IMR-90 (cell line): ENCODE measurements around the gene DIPK1A. TPM values are rescaled to one million over a fixed set of nuclear protein-coding genes. Genes with fewer than 3 reads are reported as not detected.

ENCODE experiments used
- ATAC-seq: fragments of 200-7000 bp; cut with Tn5 transposase; 2 replicates; pipeline ENCODE4 v1.9.1; 2020; ENCODE audit warnings: low read depth, mild to moderate bottlenecking, moderate library complexity
- BruUV-seq: library from RNA; stranded (reverse); fragments of 400-500 nt; replicated peaks from 2 replicates; lab custom pipeline; 2021; lab: Mats Ljungman, UMichigan
- CTCF ChIA-PET: fragments of 300-600 bp; formaldehyde crosslinking; extraction: SDS; loops from one replicate; lab custom pipeline; 2021; ENCODE audit warnings: antibody characterized with exemption; lab: Yijun Ruan, JAX
- POLR2A ChIA-PET: fragments of 300-600 bp; sonication (Branson Sonifier 250); formaldehyde crosslinking; loops from one replicate; lab custom pipeline; 2022; ENCODE audit warnings: antibody characterized with exemption; ENCODE audit not compliant: unreplicated experiment; lab: Charles Lee
- DNase-seq: peaks from one replicate; pipeline ENCODE4 v3.0.0; 2013
- H2AFZ ChIP-seq: replicated peaks from 2 replicates; pipeline ENCODE3; 2013; ENCODE audit warnings: low read length, mild to moderate bottlenecking; ENCODE audit not compliant: poor library complexity
- H2AK5ac ChIP-seq: 2 replicates; pipeline ENCODE4 v1.6.1; 2013; ENCODE audit warnings: low read depth, low read length, inconsistent platforms
- H2AK9ac ChIP-seq: replicated peaks from 2 replicates; pipeline ENCODE3; 2013; ENCODE audit warnings: mild to moderate bottlenecking, low read depth, low read length, moderate library complexity; ENCODE audit not compliant: poor library complexity
- H2BK120ac ChIP-seq: 2 replicates; pipeline ENCODE4 v1.6.1; 2013; ENCODE audit warnings: low read depth, low read length, inconsistent platforms
- H2BK15ac ChIP-seq: 3 replicates; pipeline ENCODE4 v1.6.1; 2013; ENCODE audit warnings: low read depth, low read length, inconsistent platforms
- H2BK20ac ChIP-seq: 2 replicates; pipeline ENCODE4 v1.6.1; 2013; ENCODE audit warnings: low read depth, mild to moderate bottlenecking, inconsistent platforms, low read length, moderate library complexity
- H2BK5ac ChIP-seq: 2 replicates; pipeline ENCODE4 v1.6.1; 2013; ENCODE audit warnings: mild to moderate bottlenecking, low read depth, low read length, inconsistent platforms; ENCODE audit not compliant: poor library complexity, severe bottlenecking
- H3K14ac ChIP-seq: replicated peaks from 2 replicates; pipeline ENCODE4 v1.6.1; 2013; ENCODE audit warnings: low read depth, low read length, inconsistent platforms
- H3K18ac ChIP-seq: 2 replicates; pipeline ENCODE4 v1.6.1; 2013; ENCODE audit warnings: low read depth, low read length, control low read depth
- H3K23ac ChIP-seq: 2 replicates; pipeline ENCODE4 v1.6.1; 2013; ENCODE audit warnings: low read depth, low read length, inconsistent platforms
- H3K27ac ChIP-seq: 2 replicates; pipeline ENCODE4 v1.5.1; 2013; ENCODE audit warnings: mild to moderate bottlenecking, control low read depth, low read length; ENCODE audit not compliant: insufficient read depth
- H3K27me3 ChIP-seq: 2 replicates; pipeline ENCODE4 v1.6.1; 2013; ENCODE audit warnings: low read length; ENCODE audit not compliant: control insufficient read depth, insufficient read depth
- H3K36me3 ChIP-seq: 2 replicates; pipeline ENCODE4 v1.6.1; 2013; ENCODE audit warnings: low read length, mixed read lengths; ENCODE audit not compliant: control insufficient read depth, insufficient read depth
- H3K4ac ChIP-seq: 2 replicates; pipeline ENCODE4 v1.6.1; 2013; ENCODE audit warnings: low read depth, low read length, inconsistent platforms
- H3K4me1 ChIP-seq: 2 replicates; pipeline ENCODE4 v1.6.1; 2013; ENCODE audit warnings: low read length, mixed read lengths; ENCODE audit not compliant: control insufficient read depth, insufficient read depth
- H3K4me2 ChIP-seq: 2 replicates; pipeline ENCODE4 v1.6.1; 2013; ENCODE audit warnings: low read depth, mild to moderate bottlenecking, control low read depth, low read length, moderate library complexity
- H3K4me3 ChIP-seq: 2 replicates; pipeline ENCODE4 v1.5.1; 2013; ENCODE audit warnings: low read depth, mild to moderate bottlenecking, control low read depth, low read length, moderate library complexity; ENCODE audit not compliant: insufficient read depth
- H3K56ac ChIP-seq: 2 replicates; pipeline ENCODE4 v1.6.1; 2013; ENCODE audit warnings: low read length, inconsistent platforms; ENCODE audit not compliant: insufficient read depth; ENCODE audit errors: extremely low read depth
- H3K79me1 ChIP-seq, 2 experiments: 2 replicates each; pipeline ENCODE4 v1.6.1; 2013; ENCODE audit warnings: low read length in 2 of 2, inconsistent platforms in 1 of 2, low read depth in 1 of 2
- H3K9ac ChIP-seq: 2 replicates; pipeline ENCODE4 v1.6.1; 2013; ENCODE audit warnings: low read depth, low read length, control low read depth
- H3K9me1 ChIP-seq: 2 replicates; pipeline ENCODE4 v1.6.1; 2013; ENCODE audit warnings: low read length, inconsistent platforms; ENCODE audit not compliant: insufficient read depth
- H3K9me3 ChIP-seq: 2 replicates; pipeline ENCODE4 v1.6.1; 2013; ENCODE audit warnings: low read length; ENCODE audit not compliant: control insufficient read depth, insufficient read depth
- H4K20me1 ChIP-seq: 2 replicates; pipeline ENCODE4 v1.6.1; 2013; ENCODE audit warnings: low read length, inconsistent platforms; ENCODE audit not compliant: insufficient read depth
- H4K5ac ChIP-seq: 2 replicates; pipeline ENCODE4 v1.6.1; 2013; ENCODE audit warnings: mild to moderate bottlenecking, low read depth, low read length, control low read depth
- H4K8ac ChIP-seq, 2 experiments: 2 replicates each; pipeline ENCODE4 v1.6.1; 2013; ENCODE audit warnings: low read depth in 2 of 2, low read length in 2 of 2, control low read depth in 1 of 2, inconsistent platforms in 1 of 2
- H4K91ac ChIP-seq: 2 replicates; pipeline ENCODE4 v1.6.1; 2013; ENCODE audit warnings: low read depth, low read length, inconsistent platforms; ENCODE audit not compliant: insufficient read depth
- BHLHE40 ChIP-seq: fragments of 150-350 bp; IDR thresholded peaks from 2 replicates; pipeline ENCODE4 v1.6.1; 2016; ENCODE audit warnings: mild to moderate bottlenecking, low read depth, low read length
- CEBPB ChIP-seq: IDR thresholded peaks from 2 replicates; pipeline ENCODE4 v1.6.1; 2012; ENCODE audit warnings: low read depth, low read length, improper control_type of control experiment
- CHD1 ChIP-seq: IDR thresholded peaks from 2 replicates; pipeline ENCODE4 v1.6.1; 2012; ENCODE audit warnings: low read depth, low read length, improper control_type of control experiment
- FOS ChIP-seq: fragments of 150-350 bp; IDR thresholded peaks from 2 replicates; pipeline ENCODE4 v1.6.1; 2016; ENCODE audit warnings: low read depth, low read length
- MAFK ChIP-seq: IDR thresholded peaks from 2 replicates; pipeline ENCODE4 v1.6.1; 2012; ENCODE audit warnings: low read depth, low read length, improper control_type of control experiment
- MAZ ChIP-seq: IDR thresholded peaks from 2 replicates; pipeline ENCODE4 v1.6.1; 2012; ENCODE audit warnings: low read depth, mild to moderate bottlenecking, low read length, improper control_type of control experiment, moderate library complexity, borderline replicate concordance
- MXI1 ChIP-seq: IDR thresholded peaks from 2 replicates; pipeline ENCODE4 v1.6.1; 2012; ENCODE audit warnings: low read depth, mild to moderate bottlenecking, low read length, moderate library complexity, borderline replicate concordance
- NFE2L2 ChIP-seq: fragments of 150-350 bp; IDR thresholded peaks from 2 replicates; pipeline ENCODE4 v1.6.1; 2016; ENCODE audit warnings: low read depth, mild to moderate bottlenecking, low read length
- POLR2A ChIP-seq: IDR thresholded peaks from 2 replicates; pipeline ENCODE4 v1.6.1; 2012; ENCODE audit warnings: mild to moderate bottlenecking, low read depth, low read length
- RAD21 ChIP-seq: IDR thresholded peaks from 2 replicates; pipeline ENCODE4 v1.6.1; 2012; ENCODE audit warnings: low read length, improper control_type of control experiment
- RCOR1 ChIP-seq: IDR thresholded peaks from 2 replicates; pipeline ENCODE4 v1.6.1; 2012; ENCODE audit warnings: mild to moderate bottlenecking, low read length, improper control_type of control experiment; ENCODE audit not compliant: insufficient replicate concordance
- RFX5 ChIP-seq: IDR thresholded peaks from 2 replicates; pipeline ENCODE4 v1.8.0; 2012; ENCODE audit warnings: low read depth, mild to moderate bottlenecking, low read length, moderate library complexity
- SMC3 ChIP-seq: fragments of 150-350 bp; IDR thresholded peaks from 2 replicates; pipeline ENCODE4 v1.6.1; 2016; ENCODE audit warnings: low read depth, mild to moderate bottlenecking, antibody characterized with exemption, low read length, moderate library complexity
- WGBS, 2 experiments: methylation state at CpG; one replicate each; pipeline versions ENCODE4 v1.1.5 to v1.1.7; 2013; ENCODE audit warnings: missing lambda C conversion rate in 2 of 2; ENCODE audit not compliant: insufficient read length in 1 of 2; ENCODE audit errors: extremely low coverage in 2 of 2; 5-methylcytosine and 5-hydroxymethylcytosine counted together
- dilution Hi-C: fragments of 300-500 bp; cut with HindIII; formaldehyde crosslinking; loops from one replicate; pipeline ENCODE4 v1.14.3; 2018; ENCODE audit warnings: low sequenced_read_pairs; ENCODE audit not compliant: unreplicated experiment
- in situ Hi-C: fragments of 300-500 bp; cut with MboI; formaldehyde crosslinking; loops from 3 replicates; pipeline ENCODE4 v1.14.3; 2019; ENCODE audit warnings: low sequenced_read_pairs, inconsistent platforms, mixed read lengths
- intact Hi-C: fragments of 100-400 bp; cut with micrococcal nuclease; formaldehyde crosslinking; loops from 2 replicates; pipeline ENCODE4 v1.10.0; 2022
- polyA plus RNA-seq, 3 experiments: library from polyadenylated mRNA; depleted of rRNA; stranded (reverse); fragments of >200 nt; gene quantifications; 2 replicates each; pipeline ENCODE4 v1.2.3, GENCODE V29; 2012; ENCODE audit warnings: low replicate concordance in 1 of 3
- total RNA-seq: library from RNA; depleted of rRNA; stranded (reverse); fragments of >200 nt; gene quantifications from 2 replicates; pipeline ENCODE4 v1.2.3, GENCODE V29; 2012
- TF ChIP-seq, protein P1 (sequence below): fragments of 150-350 bp; IDR thresholded peaks from 2 replicates; pipeline ENCODE4 v1.6.1; 2017; ENCODE audit warnings: mild to moderate bottlenecking, antibody characterized with exemption, low read length, low read depth
- TF ChIP-seq, protein P2 (sequence below): fragments of 150-350 bp; IDR thresholded peaks from 2 replicates; pipeline ENCODE4 v1.6.1; 2016; ENCODE audit warnings: low read depth, mild to moderate bottlenecking, low read length, moderate library complexity, borderline replicate concordance

The DIPK1A gene
- total and polyA plus RNA-seq, 2 of the 4 experiments (the other 2 are of a cell fraction), result 4.7 to 5.7 TPM

DNA sequence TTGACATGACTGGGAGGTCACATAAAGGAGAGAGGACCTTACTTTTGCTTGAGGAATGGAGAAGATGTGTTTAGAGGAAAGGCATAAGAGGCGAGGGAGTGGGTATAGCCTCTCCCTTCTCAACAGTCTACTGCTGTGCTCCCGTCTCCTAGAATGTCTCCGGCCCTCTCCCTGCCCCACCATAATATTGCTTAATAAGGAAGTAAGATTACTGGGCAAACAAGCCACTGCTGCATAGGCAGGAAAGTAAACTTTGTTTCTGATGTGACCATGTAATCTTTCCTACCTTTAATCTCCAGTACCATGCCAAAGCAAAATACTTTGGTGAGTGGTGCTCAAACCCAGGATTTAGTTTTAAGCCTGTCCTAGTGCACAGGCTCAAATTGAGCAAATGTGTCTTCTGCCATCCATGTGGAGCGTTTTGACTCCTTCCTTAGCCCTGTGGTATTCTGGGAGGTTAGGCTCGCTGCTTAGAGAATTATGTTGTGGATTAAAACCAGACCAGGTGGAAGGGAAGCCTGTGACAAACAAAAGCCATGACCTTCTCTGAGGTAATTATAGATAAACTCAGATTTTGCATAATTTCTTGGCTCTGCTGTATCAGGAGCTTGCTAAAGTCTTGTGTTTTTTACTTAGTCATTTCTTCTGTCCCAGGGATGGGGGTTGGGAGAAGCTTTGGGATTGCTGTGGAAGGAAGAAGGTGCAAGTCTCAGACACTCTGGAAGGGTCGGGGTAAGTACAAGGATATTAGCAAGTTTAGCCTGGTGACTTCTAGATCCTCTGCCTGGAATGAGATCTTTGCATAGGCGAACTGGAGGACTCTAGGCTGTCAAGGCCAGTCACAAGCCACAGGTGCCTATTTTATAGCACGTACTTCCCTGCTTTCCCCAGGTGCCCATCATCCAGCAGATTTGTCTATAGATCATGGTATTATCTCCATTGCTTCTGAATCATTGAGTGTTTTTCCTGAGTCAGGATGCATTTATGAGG is 34.5 kb upstream of the DIPK1A start:
- H2BK20ac ChIP-seq, result no peak overlapping the region
- no peaks in the 10 kb centered on the region for H3K36me3 ChIP-seq
- H3K4me3 ChIP-seq, result no peak overlapping the region
- no peaks in the 10 kb centered on the region for H3K4me1 ChIP-seq
- no peak overlapping the region for H2AK9ac ChIP-seq
- no TSS peak for BruUV-seq
- no peak overlapping the region for H3K14ac ChIP-seq
- no peak overlapping the region for H3K27ac ChIP-seq
- peaks cover 14% of the 10 kb centered on the region for H3K27me3 ChIP-seq
- H3K4me2 ChIP-seq, result no peak overlapping the region
- POLR2A ChIA-PET, result no interaction called here
- H4K8ac ChIP-seq, result no peak overlapping the region
- CTCF ChIA-PET, result interaction anchor here (1.1 to 1.2 kb wide), 2 partner anchors 27 to 46 kb away, joined by 3 to 4 read pairs; no protein-coding TSS in a partner anchor
- no peak overlapping the region for H3K23ac ChIP-seq
- dilution Hi-C loops, result no loop called here
- H4K91ac ChIP-seq, result no peak overlapping the region
- intact Hi-C loops, result no loop called here
- 100% methylated on average over 1 of the region's 8 CpGs; no CpG with 5 or more reads in 1 of the 2 experiments for WGBS, 2 experiments
- H3K9ac ChIP-seq, result no peak overlapping the region
- no peaks in the 10 kb centered on the region for H3K79me1 ChIP-seq
- H2BK15ac ChIP-seq, result no peak overlapping the region
- no peak overlapping the region for H3K4ac ChIP-seq
- H2BK120ac ChIP-seq, result no peak overlapping the region
- TF ChIP-seq, protein P1, sequence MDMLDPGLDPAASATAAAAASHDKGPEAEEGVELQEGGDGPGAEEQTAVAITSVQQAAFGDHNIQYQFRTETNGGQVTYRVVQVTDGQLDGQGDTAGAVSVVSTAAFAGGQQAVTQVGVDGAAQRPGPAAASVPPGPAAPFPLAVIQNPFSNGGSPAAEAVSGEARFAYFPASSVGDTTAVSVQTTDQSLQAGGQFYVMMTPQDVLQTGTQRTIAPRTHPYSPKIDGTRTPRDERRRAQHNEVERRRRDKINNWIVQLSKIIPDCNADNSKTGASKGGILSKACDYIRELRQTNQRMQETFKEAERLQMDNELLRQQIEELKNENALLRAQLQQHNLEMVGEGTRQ, result no peak
- no peak for TF ChIP-seq RCOR1
- TF ChIP-seq FOS, result no peak
- no peak for TF ChIP-seq MXI1
- no peak for TF ChIP-seq SMC3
- TF ChIP-seq NFE2L2, result no peak
- TF ChIP-seq RFX5, result no peak
- TF ChIP-seq, protein P2, sequence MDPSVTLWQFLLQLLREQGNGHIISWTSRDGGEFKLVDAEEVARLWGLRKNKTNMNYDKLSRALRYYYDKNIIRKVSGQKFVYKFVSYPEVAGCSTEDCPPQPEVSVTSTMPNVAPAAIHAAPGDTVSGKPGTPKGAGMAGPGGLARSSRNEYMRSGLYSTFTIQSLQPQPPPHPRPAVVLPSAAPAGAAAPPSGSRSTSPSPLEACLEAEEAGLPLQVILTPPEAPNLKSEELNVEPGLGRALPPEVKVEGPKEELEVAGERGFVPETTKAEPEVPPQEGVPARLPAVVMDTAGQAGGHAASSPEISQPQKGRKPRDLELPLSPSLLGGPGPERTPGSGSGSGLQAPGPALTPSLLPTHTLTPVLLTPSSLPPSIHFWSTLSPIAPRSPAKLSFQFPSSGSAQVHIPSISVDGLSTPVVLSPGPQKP, result no peak
- TF ChIP-seq BHLHE40, result no peak
- TF ChIP-seq CHD1, result no peak
- TF ChIP-seq MAZ, result no peak
- no peak for TF ChIP-seq POLR2A
- TF ChIP-seq RAD21, result no peak
- no peak for TF ChIP-seq CEBPB
- TF ChIP-seq MAFK, result no peak
- no peaks in the 10 kb centered on the region for H3K9me1 ChIP-seq
- no peak overlapping the region for H3K18ac ChIP-seq
- in situ Hi-C loops, result loop anchor here (5.0 kb wide), 1 partner anchor 143 kb away; no protein-coding TSS in a partner anchor
- no peaks in the 10 kb centered on the region for H4K20me1 ChIP-seq
- H2AK5ac ChIP-seq, result no peak overlapping the region
- no peak overlapping the region for H2AFZ ChIP-seq
- no peak overlapping the region for H4K5ac ChIP-seq
- no peak overlapping the region for H2BK5ac ChIP-seq
- no peak for ATAC-seq
- H3K9me3 ChIP-seq, result no peaks in the 10 kb centered on the region
- no peak for DNase-seq
- no peak overlapping the region for H3K56ac ChIP-seq
